Immature natural killer cell (primary cell): ENCODE data around the gene ZDHHC8. TPM values are rescaled to one million over a fixed set of nuclear protein-coding genes. Genes with fewer than 3 reads are reported as not detected.

ENCODE experiments used
- DNase-seq, 3 donors: peaks; one replicate each; pipeline ENCODE4 v3.0.0; 2022; ENCODE audit warnings: mixed read lengths in 1 of 3
- H3K27ac Mint-ChIP-seq, 6 donors: one replicate each; pipeline ENCODE4 v1.8.0; 2020; ENCODE audit warnings: mixed read lengths in 6 of 6, mild to moderate bottlenecking in 5 of 6, inconsistent platforms in 4 of 6, moderate library complexity in 3 of 6
- H3K27me3 Mint-ChIP-seq, 3 donors: one replicate each; pipeline ENCODE4 v1.8.0; 2020 to 2021; ENCODE audit warnings: low read depth in 3 of 3, mild to moderate bottlenecking in 3 of 3, mixed read lengths in 3 of 3, moderate library complexity in 3 of 3, inconsistent platforms in 1 of 3
- H3K36me3 Mint-ChIP-seq, 3 donors: one replicate each; pipeline ENCODE4 v1.8.0; 2020; ENCODE audit warnings: mixed read lengths in 3 of 3, inconsistent platforms in 2 of 3, mild to moderate bottlenecking in 2 of 3
- H3K4me1 Mint-ChIP-seq, 2 donors: one replicate each; pipeline ENCODE4 v1.8.0; 2020; ENCODE audit warnings: inconsistent platforms in 2 of 2, mild to moderate bottlenecking in 2 of 2, mixed read lengths in 2 of 2, moderate library complexity in 1 of 2
- H3K4me3 Mint-ChIP-seq, 5 donors: one replicate each; pipeline ENCODE4 v1.8.0; 2020; ENCODE audit warnings: mild to moderate bottlenecking in 5 of 5, mixed read lengths in 5 of 5, inconsistent platforms in 3 of 5, moderate library complexity in 3 of 5
- H3K9me3 Mint-ChIP-seq, 6 donors: one replicate each; pipeline ENCODE4 v1.8.0; 2020; ENCODE audit warnings: mild to moderate bottlenecking in 6 of 6, mixed read lengths in 6 of 6, inconsistent platforms in 4 of 6, moderate library complexity in 3 of 6
- polyA plus RNA-seq, 3 donors: library from polyadenylated mRNA; unstranded; fragments of 300-500 nt; fragmentation: Illumina TruSeq; gene quantifications; one replicate each; pipeline ENCODE4 v1.2.3, GENCODE V29; 2021

The ZDHHC8 gene
- polyA plus RNA-seq, 3 donors from 2014 or later, result 0.54 to 3.7 (median 0.79) TPM

GRCh38 chr22:20089977-20090729 is 41.5 kb upstream of the ZDHHC8 start:
- Mint-ChIP-seq H3K27ac (peak overlapping the region in 4 of 6 donors; percentile 25 to 77 (median 54)), H3K36me3 (peaks cover 20 to 71% (median 34%) of the 10 kb centered on the region in 3 donors), H3K4me3 (peak overlapping the region in 4 of 5 donors; percentile 30 to 73 (median 40)), H3K4me1 (peaks cover 30 to 61% of the 10 kb centered on the region in 2 donors), H3K27me3 (peaks cover 0 to 12% (median 9%) of the 10 kb centered on the region in 3 donors), H3K9me3 (no peaks in the 10 kb centered on the region)
- no peak for DNase-seq

- Mint-ChIP-seq H3K27me3 (peaks cover 0 to 12% (median 7%) of the 10 kb centered on the region in 3 donors), H3K4me1 (peaks cover 28 to 55% of the 10 kb centered on the region in 2 donors), H3K27ac (peak overlapping the region in 4 of 6 donors; percentile 66 to 78 (median 75)), H3K9me3 (no peaks in the 10 kb centered on the region), H3K36me3 (peaks cover 26 to 73% (median 40%) of the 10 kb centered on the region in 3 donors), H3K4me3 (peak overlapping the region in 3 of 5 donors; percentile 36 to 74 (median 44))
- DNase-seq, result no peak
Observed at GRCh38 chr22:20090730-20091240, 40.8 kb upstream of the ZDHHC8 start.

GRCh38 chr22:20091690-20092476 is 39.7 kb upstream of the ZDHHC8 start:
- Mint-ChIP-seq H3K27me3 (peaks cover 0 to 6% (median 6%) of the 10 kb centered on the region in 3 donors), H3K36me3 (peaks cover 30 to 77% (median 43%) of the 10 kb centered on the region in 3 donors), H3K27ac (peak overlapping the region; percentile 22 to 78 (median 62)), H3K4me3 (peak overlapping the region in 4 of 5 donors; percentile 4 to 74 (median 29)), H3K9me3 (no peaks in the 10 kb centered on the region), H3K4me1 (peaks cover 24 to 44% of the 10 kb centered on the region in 2 donors)
- DNase-seq, result peak in 1 of 3 donors; percentile 30

GRCh38 chr22:20092477-20092854 is 39.1 kb upstream of the ZDHHC8 start:
- Mint-ChIP-seq H3K4me1 (peaks cover 18 to 38% of the 10 kb centered on the region in 2 donors), H3K36me3 (peaks cover 36 to 77% (median 43%) of the 10 kb centered on the region in 3 donors), H3K27ac (peak overlapping the region in 1 of 6 donors; percentile 73), H3K9me3 (no peaks in the 10 kb centered on the region), H3K4me3 (peak overlapping the region in 2 of 5 donors; percentile 33 to 40), H3K27me3 (peaks cover 0 to 6% (median 6%) of the 10 kb centered on the region in 3 donors)
- no peak for DNase-seq

- Mint-ChIP-seq H3K4me1 (peaks cover 12 to 33% of the 10 kb centered on the region in 2 donors), H3K9me3 (no peaks in the 10 kb centered on the region), H3K27ac (peak overlapping the region in 1 of 6 donors; percentile 55), H3K27me3 (peaks cover 0 to 6% (median 5%) of the 10 kb centered on the region in 3 donors), H3K4me3 (no peak overlapping the region), H3K36me3 (peaks cover 38 to 78% (median 44%) of the 10 kb centered on the region in 3 donors)
- DNase-seq, result no peak
Observed at GRCh38 chr22:20093418-20094196, 38.0 kb upstream of the ZDHHC8 start.

GRCh38 chr22:20094197-20094807 is 37.3 kb upstream of the ZDHHC8 start:
- Mint-ChIP-seq H3K4me1 (peaks cover 18 to 34% of the 10 kb centered on the region in 2 donors), H3K27ac (no peak overlapping the region), H3K4me3 (no peak overlapping the region), H3K27me3 (peaks cover 0 to 6% (median 6%) of the 10 kb centered on the region in 3 donors), H3K9me3 (no peaks in the 10 kb centered on the region), H3K36me3 (peaks cover 38 to 75% (median 46%) of the 10 kb centered on the region in 3 donors)
- DNase-seq, result no peak

- no peak overlapping the region for H3K27ac Mint-ChIP-seq
- H3K27me3 Mint-ChIP-seq, result peaks cover 0 to 7% (median 3%) of the 10 kb centered on the region in 3 donors
- H3K4me1 Mint-ChIP-seq, result peaks cover 29 to 42% of the 10 kb centered on the region in 2 donors
- H3K4me3 Mint-ChIP-seq, result no peak overlapping the region
- no peaks in the 10 kb centered on the region for H3K9me3 Mint-ChIP-seq
- no peak for DNase-seq
- peaks cover 34 to 66% (median 42%) of the 10 kb centered on the region in 3 donors for H3K36me3 Mint-ChIP-seq
Observed at GRCh38 chr22:20095521-20095920, 36.1 kb upstream of the ZDHHC8 start.

- H3K4me3 Mint-ChIP-seq, result no peak overlapping the region
- H3K27me3 Mint-ChIP-seq, result peaks cover 0 to 6% (median 0%) of the 10 kb centered on the region in 3 donors
- no peak for DNase-seq
- H3K9me3 Mint-ChIP-seq, result no peaks in the 10 kb centered on the region
- peaks cover 24 to 56% (median 31%) of the 10 kb centered on the region in 3 donors for H3K36me3 Mint-ChIP-seq
- H3K27ac Mint-ChIP-seq, result no peak overlapping the region
- peaks cover 26 to 38% of the 10 kb centered on the region in 2 donors for H3K4me1 Mint-ChIP-seq
Observed at GRCh38 chr22:20096574-20097420, 34.8 kb upstream of the ZDHHC8 start.

- peak overlapping the region in 5 of 6 donors; percentile 57 to 93 (median 79) for H3K27ac Mint-ChIP-seq
- no peak for DNase-seq
- no peaks in the 10 kb centered on the region for H3K9me3 Mint-ChIP-seq
- peaks cover 24 to 36% (median 31%) of the 10 kb centered on the region in 3 donors for H3K36me3 Mint-ChIP-seq
- H3K27me3 Mint-ChIP-seq, result peaks cover 0 to 6% (median 0%) of the 10 kb centered on the region in 3 donors
- H3K4me3 Mint-ChIP-seq, result peak overlapping the region; percentile 38 to 81 (median 70)
- H3K4me1 Mint-ChIP-seq, result peaks cover 27 to 42% of the 10 kb centered on the region in 2 donors
Observed at GRCh38 chr22:20099099-20099711, 32.4 kb upstream of the ZDHHC8 start.

- Mint-ChIP-seq H3K4me3 (no peak overlapping the region), H3K36me3 (peaks cover 9 to 22% (median 16%) of the 10 kb centered on the region in 3 donors), H3K27me3 (peaks cover 0 to 6% (median 0%) of the 10 kb centered on the region in 3 donors), H3K9me3 (no peaks in the 10 kb centered on the region), H3K27ac (peak overlapping the region in 5 of 6 donors; percentile 15 to 91 (median 76)), H3K4me1 (peaks cover 27 to 42% of the 10 kb centered on the region in 2 donors)
- DNase-seq, result no peak
Observed at GRCh38 chr22:20101638-20102037, 30.0 kb upstream of the ZDHHC8 start.

- Mint-ChIP-seq H3K27me3 (peaks cover 0 to 6% (median 0%) of the 10 kb centered on the region in 3 donors), H3K36me3 (peaks cover 4 to 15% (median 10%) of the 10 kb centered on the region in 3 donors), H3K4me3 (no peak overlapping the region), H3K9me3 (no peaks in the 10 kb centered on the region), H3K4me1 (peaks cover 27 to 42% of the 10 kb centered on the region in 2 donors), H3K27ac (peak overlapping the region in 5 of 6 donors; percentile 15 to 90 (median 71))
- DNase-seq, result no peak
Observed at GRCh38 chr22:20102203-20102780, 29.3 kb upstream of the ZDHHC8 start.
